ENCODE data around the gene ARV1. TPM values are rescaled to one million over a fixed set of nuclear protein-coding genes. Genes with fewer than 3 reads are reported as not detected.

Gene ARV1
- total and polyA plus RNA-seq, 10 of the 15 experiments (the other 5 are each of a cell fraction or from before 2014, with no cell fraction given) = 23.2 to 55.1 (median 35.6) TPM

- TF ChIP-seq SREBF2 (IDR thresholded peaks at IDR 0.05; ENCODE audit: low read length) = no peak
- TF ChIP-seq MEF2B (IDR thresholded peaks at IDR 0.05; ENCODE audit: partially characterized antibody, poor library complexity, severe bottlenecking) = no peak
- TF ChIP-seq ZNF274 (IDR thresholded peaks at IDR 0.05; ENCODE audit: insufficient read depth, insufficient read length) = no peak
These were observed 21.7 kb downstream of the ARV1 start (continued) for GRCh38 chr1:231000639-231001038.

- no peaks in the 10 kb centered on the region; the same call in 2 of the 3 replicates for H3K9me3 ChIP-seq (replicated peaks; ENCODE audit: control insufficient read depth, insufficient read depth, low read length)
- DNase-seq (ENCODE audit: low read depth, low spot score) = no peak
- RAD21 ChIA-PET (ENCODE audit: unreplicated experiment) = no interaction called here
- no peaks in the 10 kb centered on the region for H4K20me1 ChIP-seq (ENCODE audit: control insufficient read depth, insufficient read depth)
- no TSS peak for BruUV-seq (replicated peaks)
- no peaks in the 10 kb centered on the region for H3K4me1 ChIP-seq (ENCODE audit: control insufficient read depth, insufficient read depth, low read length)
- no peaks in the 10 kb centered on the region for H3K27me3 ChIP-seq (replicated peaks in 1 of 2; ENCODE audit: control insufficient read depth in 2 of 2, insufficient read depth in 2 of 2, low read length in 1 of 2)
- no peak overlapping the region for H3K9ac ChIP-seq (ENCODE audit: control insufficient read depth, insufficient read depth, low read length)
- in situ Hi-C loops (cut with MboI) = no loop called here
- SMC1A ChIA-PET (ENCODE audit: uncharacterized antibody, unreplicated experiment) = interaction anchor here (0.6 kb wide), 1 partner anchor 41 kb away, joined by 3 read pairs; no protein-coding TSS in a partner anchor
- POLR2A ChIA-PET = interaction anchor here (0.6 kb wide), 1 partner anchor 11 kb away, joined by 3 read pairs; no protein-coding TSS in a partner anchor
- TF ChIP-seq SREBF1 (IDR thresholded peaks at IDR 0.05; ENCODE audit: low read length) (no peak), ZNF687 (IDR thresholded peaks at IDR 0.05) (no peak), MEF2B (IDR thresholded peaks at IDR 0.05; ENCODE audit: partially characterized antibody, poor library complexity, severe bottlenecking) (no peak), CUX1 (IDR thresholded peaks at IDR 0.05; ENCODE audit: insufficient replicate concordance, low read depth, low read length) (no peak), HSF1 (IDR thresholded peaks at IDR 0.05; ENCODE audit: low read depth, low read length) (no peak), MEF2A (IDR thresholded peaks at IDR 0.05; ENCODE audit: insufficient read depth, low read depth, low read length) (no peak), HDAC6 (IDR thresholded peaks at IDR 0.05; ENCODE audit: unreplicated experiment) (no peak), RUNX3 (IDR thresholded peaks at IDR 0.05; ENCODE audit: low read length) (no peak), GATAD2B (conservative IDR thresholded peaks at IDR 0.05; ENCODE audit: low read depth) (no peak)
- H3K4me2 ChIP-seq (ENCODE audit: control insufficient read depth, insufficient read depth) = no peak overlapping the region
- intact Hi-C loops (cut with micrococcal nuclease; ENCODE audit: unreplicated experiment) = no loop called here
- H3K4me3 ChIP-seq = no peak overlapping the region
- ATAC-seq = no peak
- H3K36me3 ChIP-seq (ENCODE audit: control insufficient read depth in 2 of 2, insufficient read depth in 2 of 2, low read length in 1 of 2) = peaks cover 15 to 23% of the 10 kb centered on the region in 2 experiments
- FAIRE-seq = no peak
- no peak overlapping the region for H3K27ac ChIP-seq (ENCODE audit: control insufficient read depth, insufficient read depth)
- no peaks in the 10 kb centered on the region for H3K79me2 ChIP-seq (ENCODE audit: control insufficient read depth, insufficient read depth, low read length)
- no peak overlapping the region for H2AFZ ChIP-seq (ENCODE audit: control insufficient read depth, low read depth, low read length)
- CTCF ChIA-PET = interaction anchor here (0.7 kb wide), 1 partner anchor 777 kb away, joined by 3 read pairs; no protein-coding TSS in a partner anchor
These were observed 23.0 kb downstream of the ARV1 start for GRCh38 chr1:231001892-231002291.
